Skeletal muscle tissue (tissue), 4 donors: Measurements from ENCODE around the gene RAP1A. TPM values are rescaled to one million over a fixed set of nuclear protein-coding genes. Genes with fewer than 3 reads are reported as not detected.

Experiments used
- H3K27ac ChIP-seq: one replicate; pipeline ENCODE4 v1.7.0; 2013; ENCODE audit warnings: mild to moderate bottlenecking, low read depth, low read length, inconsistent platforms
- H3K27me3 ChIP-seq, 3 donors: one replicate each; pipeline ENCODE4 v1.7.0; 2013; ENCODE audit warnings: low read length in 3 of 3; ENCODE audit not compliant: control insufficient read depth in 3 of 3, insufficient read depth in 3 of 3
- H3K36me3 ChIP-seq, 3 donors: one replicate each; pipeline ENCODE4 v1.7.0; 2013; ENCODE audit warnings: low read length in 3 of 3; ENCODE audit not compliant: control insufficient read depth in 3 of 3, insufficient read depth in 3 of 3
- H3K4me1 ChIP-seq, 3 donors: one replicate each; pipeline ENCODE4 v1.7.0; 2013; ENCODE audit warnings: low read length in 3 of 3, mild to moderate bottlenecking in 3 of 3; ENCODE audit not compliant: control insufficient read depth in 3 of 3, insufficient read depth in 3 of 3
- H3K4me3 ChIP-seq, 3 donors: one replicate each; pipeline ENCODE4 v1.7.0; 2013; ENCODE audit warnings: low read length in 3 of 3
- H3K9ac ChIP-seq, 3 donors: one replicate each; pipeline ENCODE4 v1.7.0; 2013; ENCODE audit warnings: low read length in 3 of 3, mild to moderate bottlenecking in 3 of 3, moderate library complexity in 2 of 3, low read depth in 1 of 3
- H3K9me3 ChIP-seq, 3 donors: one replicate each; pipeline ENCODE4 v1.7.0; 2013; ENCODE audit warnings: low read length in 3 of 3; ENCODE audit not compliant: control insufficient read depth in 3 of 3
- total RNA-seq: library from RNA; depleted of rRNA; stranded (reverse); fragments of >200 nt; gene quantifications from one replicate; pipeline ENCODE4 v1.2.3, GENCODE V29; 2014
- donor health status: Osteomylitis.

RAP1A gene
- total RNA-seq, 1 donor from 2014 or later = 16.7 TPM

DNA sequence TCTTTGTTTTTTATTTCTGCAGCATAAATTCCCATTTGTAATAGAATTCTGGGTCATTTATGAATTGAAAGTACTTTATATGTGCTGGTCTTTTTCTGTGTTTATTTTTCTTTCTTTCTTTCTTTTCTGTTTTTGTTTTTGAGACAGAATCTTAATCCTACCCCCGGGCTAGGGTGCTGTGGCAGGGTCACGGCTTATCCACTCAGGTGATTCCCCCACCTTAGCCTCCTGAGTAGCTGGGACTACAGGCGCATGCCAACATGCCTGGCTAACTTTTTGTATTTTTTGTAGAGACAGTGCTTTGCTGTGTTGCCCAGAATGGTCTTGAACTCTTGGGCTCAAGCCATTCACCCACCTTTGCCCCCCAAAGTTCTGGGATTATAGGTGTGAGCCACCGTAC, 18.7 kb downstream of the RAP1A start:
- no peak overlapping the region for H3K27ac ChIP-seq
- H3K9ac ChIP-seq = no peak overlapping the region
- H3K9me3 ChIP-seq = no peaks in the 10 kb centered on the region
- no peaks in the 10 kb centered on the region for H3K36me3 ChIP-seq
- H3K27me3 ChIP-seq = no peaks in the 10 kb centered on the region
- no peak overlapping the region for H3K4me3 ChIP-seq
- H3K4me1 ChIP-seq = peaks cover 0 to 2% (median under 1%) of the 10 kb centered on the region in 3 donors

DNA sequence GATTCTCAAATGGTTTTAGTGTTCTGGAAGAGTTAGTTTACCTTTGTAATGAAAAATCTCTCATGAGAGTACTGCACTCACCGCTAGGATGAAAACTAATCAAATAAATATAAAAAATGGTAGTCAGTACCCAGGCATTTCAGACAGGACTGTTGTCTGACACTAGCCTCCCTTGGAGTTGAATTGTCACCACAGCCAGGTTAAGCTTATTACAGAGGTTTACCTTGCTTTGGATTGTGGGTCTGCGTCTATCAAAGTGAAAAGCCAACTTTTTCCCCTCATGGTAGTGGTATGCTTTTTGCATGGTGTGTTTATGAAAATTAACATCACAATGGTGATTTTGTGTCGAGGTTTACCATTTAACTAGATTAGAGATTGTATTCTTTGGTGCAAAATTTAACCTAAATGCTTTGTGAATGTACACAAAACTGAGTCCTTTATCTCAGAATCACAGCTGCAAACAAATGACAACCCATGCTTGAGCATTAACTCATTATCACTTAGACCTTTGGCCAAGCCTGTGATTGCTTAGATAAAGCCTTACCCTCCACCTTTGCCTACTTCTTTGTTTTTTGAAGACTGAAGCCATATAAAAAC, 20.1 kb downstream of the RAP1A start:
- no peak overlapping the region for H3K4me3 ChIP-seq
- no peaks in the 10 kb centered on the region for H3K27me3 ChIP-seq
- no peak overlapping the region for H3K9ac ChIP-seq
- H3K27ac ChIP-seq = no peak overlapping the region
- peaks cover 0 to 2% (median 0%) of the 10 kb centered on the region in 3 donors for H3K4me1 ChIP-seq
- no peaks in the 10 kb centered on the region for H3K9me3 ChIP-seq
- no peaks in the 10 kb centered on the region for H3K36me3 ChIP-seq

DNA sequence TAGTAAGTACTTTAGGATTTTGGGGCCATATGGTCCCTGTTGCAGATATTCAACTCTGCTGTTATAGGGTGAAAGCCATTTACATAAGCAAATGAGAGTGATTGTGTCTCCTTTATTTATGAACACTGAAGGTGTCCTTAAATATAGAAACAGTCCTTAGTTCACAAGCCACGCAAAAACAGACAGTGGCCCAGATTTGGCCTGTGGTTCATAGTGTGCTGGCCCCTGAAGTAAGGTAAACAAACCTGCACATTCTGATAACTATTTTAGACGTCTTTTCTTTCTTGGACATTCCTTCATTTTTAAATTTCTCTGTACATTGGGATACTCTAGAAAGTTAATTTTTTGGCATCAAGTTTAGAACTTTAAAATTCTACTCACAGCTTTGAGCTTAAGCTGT, 23.5 kb downstream of the RAP1A start:
- Histone ChIP-seq H3K36me3 (no peaks in the 10 kb centered on the region), H3K4me1 (peaks cover 0 to 2% (median 0%) of the 10 kb centered on the region in 3 donors), H3K4me3 (no peak overlapping the region), H3K27me3 (no peaks in the 10 kb centered on the region), H3K27ac (no peak overlapping the region), H3K9me3 (no peaks in the 10 kb centered on the region), H3K9ac (no peak overlapping the region)

DNA sequence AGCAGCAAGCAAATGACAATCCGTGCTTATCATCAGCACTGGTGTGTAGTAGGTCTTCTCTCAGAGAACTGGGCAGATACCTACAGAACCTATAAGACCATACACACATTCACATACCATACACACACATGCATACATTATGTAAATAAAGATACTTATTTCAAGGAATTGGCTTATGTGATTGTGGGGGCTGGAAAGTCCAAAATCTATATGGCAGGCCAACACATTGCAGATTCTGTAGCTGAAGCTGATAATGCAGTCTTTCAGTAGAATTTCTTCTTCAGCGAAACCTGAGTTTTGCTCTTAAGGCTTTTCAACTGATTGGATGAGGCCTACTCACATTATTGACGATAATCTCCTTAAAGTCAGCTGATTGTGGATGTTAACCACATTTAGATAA, 24.1 kb downstream of the RAP1A start:
- Histone ChIP-seq H3K4me1 (peaks cover 0 to 3% (median 2%) of the 10 kb centered on the region in 3 donors), H3K36me3 (peaks cover 0 to 3% (median 0%) of the 10 kb centered on the region in 3 donors), H3K4me3 (no peak overlapping the region), H3K9me3 (no peaks in the 10 kb centered on the region), H3K27me3 (no peaks in the 10 kb centered on the region), H3K27ac (no peak overlapping the region), H3K9ac (no peak overlapping the region)

DNA sequence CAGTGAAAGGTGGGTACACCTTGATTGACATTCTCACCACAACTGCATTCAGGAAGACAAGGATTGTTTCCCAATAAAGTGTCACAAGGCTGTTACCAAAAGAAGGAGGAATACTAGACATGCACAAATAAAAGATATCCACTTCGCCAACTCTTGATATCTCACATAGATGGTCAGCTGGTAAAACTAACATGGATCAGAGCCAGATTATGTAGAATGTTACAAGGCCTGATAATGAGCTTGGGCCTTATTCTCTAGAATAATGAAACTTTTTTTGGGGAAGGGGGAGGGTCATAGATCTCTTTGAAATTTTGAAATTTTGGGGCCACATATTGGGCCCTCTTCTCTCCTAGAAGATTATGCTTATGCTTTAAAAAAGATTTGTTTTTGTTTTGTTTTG, 24.9 kb downstream of the RAP1A start:
- Histone ChIP-seq H3K9ac (no peak overlapping the region), H3K36me3 (peaks cover 0 to 3% (median 0%) of the 10 kb centered on the region in 3 donors), H3K9me3 (no peaks in the 10 kb centered on the region), H3K27ac (no peak overlapping the region), H3K4me1 (peaks cover 0 to 5% (median 5%) of the 10 kb centered on the region in 3 donors), H3K27me3 (no peaks in the 10 kb centered on the region), H3K4me3 (no peak overlapping the region)

DNA sequence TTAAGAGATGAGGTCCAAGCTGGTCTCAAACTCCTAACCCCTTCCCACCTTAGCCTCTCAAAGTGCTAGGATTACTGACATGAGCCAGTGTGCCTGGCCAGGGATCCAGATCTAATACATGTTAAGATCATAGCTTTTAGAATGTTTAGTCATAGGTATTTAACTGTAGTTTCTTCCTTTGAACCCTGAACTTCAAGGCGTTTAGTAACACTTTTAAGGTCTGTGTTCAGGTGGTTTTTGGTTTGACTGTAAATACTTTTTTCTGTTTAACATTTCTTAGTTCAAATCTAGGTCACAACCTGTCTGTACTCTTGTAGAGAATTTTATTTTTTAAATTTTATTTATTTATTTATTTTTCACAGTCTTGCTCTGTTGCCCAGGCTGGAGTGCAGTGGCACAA, 28.1 kb downstream of the RAP1A start:
- no peak overlapping the region for H3K4me3 ChIP-seq
- H3K27ac ChIP-seq = no peak overlapping the region
- peaks cover 0 to 5% (median 5%) of the 10 kb centered on the region in 3 donors for H3K4me1 ChIP-seq
- H3K36me3 ChIP-seq = peaks cover 0 to 3% (median 0%) of the 10 kb centered on the region in 3 donors
- no peak overlapping the region for H3K9ac ChIP-seq
- no peaks in the 10 kb centered on the region for H3K9me3 ChIP-seq
- H3K27me3 ChIP-seq = no peaks in the 10 kb centered on the region

DNA sequence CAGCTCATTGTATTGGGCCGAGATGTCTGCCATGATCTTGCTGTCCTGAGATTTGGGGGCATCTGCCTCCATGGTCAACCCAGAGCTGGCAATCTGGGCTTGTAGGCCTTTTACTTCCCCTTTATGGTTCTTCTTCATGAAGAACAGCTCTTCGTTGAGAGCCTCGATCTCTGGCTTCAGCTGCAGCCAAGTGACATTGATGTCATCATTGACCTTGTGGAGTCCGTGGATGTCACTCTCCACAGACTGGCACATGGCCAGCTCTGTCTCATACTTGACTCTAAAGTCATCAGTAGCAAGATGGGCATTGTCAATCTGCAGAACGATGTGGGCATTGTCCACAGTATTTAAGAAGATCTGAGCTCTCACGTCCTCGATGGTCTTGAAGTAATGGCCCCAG, 29.2 kb downstream of the RAP1A start:
- peaks cover 0 to 3% (median 0%) of the 10 kb centered on the region in 3 donors for H3K36me3 ChIP-seq
- no peaks in the 10 kb centered on the region for H3K27me3 ChIP-seq
- no peak overlapping the region for H3K4me3 ChIP-seq
- no peak overlapping the region for H3K27ac ChIP-seq
- no peaks in the 10 kb centered on the region for H3K9me3 ChIP-seq
- peaks cover 0 to 5% (median 5%) of the 10 kb centered on the region in 3 donors for H3K4me1 ChIP-seq
- H3K9ac ChIP-seq = no peak overlapping the region

DNA sequence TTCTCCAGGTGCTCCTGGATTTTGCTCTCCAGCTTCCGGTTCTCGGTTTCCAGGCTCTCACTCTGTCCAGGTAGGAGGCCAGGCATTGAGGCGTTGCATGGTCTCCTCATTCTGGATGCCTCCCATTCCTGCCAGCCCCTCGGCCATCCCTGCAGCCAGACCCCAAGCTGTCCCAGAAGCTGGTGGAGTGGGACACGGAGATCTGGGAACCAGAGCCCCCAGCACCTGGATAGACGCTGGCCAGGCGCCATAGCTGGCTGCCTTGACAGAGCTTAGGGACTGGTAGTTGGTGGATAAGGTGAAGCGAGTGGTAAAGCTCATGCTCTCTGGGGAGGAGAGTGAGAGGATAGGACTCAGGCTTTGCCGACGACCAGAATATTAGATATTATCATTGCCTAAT, 29.6 kb downstream of the RAP1A start:
- Histone ChIP-seq H3K9ac (no peak overlapping the region), H3K9me3 (no peaks in the 10 kb centered on the region), H3K36me3 (peaks cover 0 to 3% (median 0%) of the 10 kb centered on the region in 3 donors), H3K27ac (no peak overlapping the region), H3K4me3 (no peak overlapping the region), H3K27me3 (no peaks in the 10 kb centered on the region), H3K4me1 (peaks cover 0 to 5% (median 5%) of the 10 kb centered on the region in 3 donors)

DNA sequence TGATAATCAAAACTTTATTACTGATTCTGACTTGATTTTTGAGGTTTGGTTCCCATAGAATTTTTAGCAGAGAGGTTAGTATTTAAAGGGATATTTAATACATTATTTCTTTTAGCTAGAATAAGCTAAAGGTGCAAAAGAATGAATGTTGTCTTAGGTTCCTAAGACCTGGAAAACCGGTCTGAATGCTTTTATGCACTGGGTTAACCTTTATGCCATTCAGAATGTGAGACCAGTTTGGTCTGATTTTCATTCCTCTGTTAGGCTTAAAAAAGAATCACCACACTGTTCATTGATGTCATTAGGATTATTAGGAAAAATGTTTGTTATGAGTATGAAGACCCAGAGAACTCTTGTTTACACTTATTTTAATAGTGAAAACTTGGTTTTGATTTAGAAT, 30.1 kb downstream of the RAP1A start:
- Histone ChIP-seq H3K9ac (no peak overlapping the region), H3K27ac (no peak overlapping the region), H3K27me3 (no peaks in the 10 kb centered on the region), H3K9me3 (no peaks in the 10 kb centered on the region), H3K4me1 (peaks cover 0 to 5% (median 5%) of the 10 kb centered on the region in 3 donors), H3K36me3 (peaks cover 0 to 3% (median 0%) of the 10 kb centered on the region in 3 donors), H3K4me3 (no peak overlapping the region)

DNA sequence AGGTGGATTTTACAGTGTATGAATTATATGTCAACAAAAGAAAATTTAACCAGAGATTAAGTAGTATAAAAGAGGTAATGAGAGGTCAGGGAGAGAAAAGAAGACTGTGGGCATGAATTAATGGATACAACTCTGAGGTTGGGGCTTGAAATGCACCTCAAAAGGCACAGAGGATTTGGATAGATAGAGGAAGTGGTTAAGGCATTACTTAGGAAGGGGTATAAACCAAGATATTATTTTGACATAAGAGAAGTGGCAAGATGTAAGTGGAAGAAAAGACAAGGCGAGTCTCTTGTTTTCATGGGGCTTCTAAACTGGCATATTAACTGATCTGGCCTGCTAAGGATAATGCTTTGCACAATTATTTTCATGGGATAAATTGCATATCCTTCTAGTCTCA, 34.1 kb downstream of the RAP1A start:
- H3K9me3 ChIP-seq = no peaks in the 10 kb centered on the region
- H3K4me3 ChIP-seq = no peak overlapping the region
- H3K27ac ChIP-seq = no peak overlapping the region
- H3K9ac ChIP-seq = no peak overlapping the region
- H3K36me3 ChIP-seq = no peaks in the 10 kb centered on the region
- no peaks in the 10 kb centered on the region for H3K27me3 ChIP-seq
- peaks cover 2 to 8% (median 3%) of the 10 kb centered on the region in 3 donors for H3K4me1 ChIP-seq
